ENCODE data around the gene RGS17.

RGS17 gene

GRCh38 chr6:153090241-153090930 lies 40.7 kb downstream of the RGS17 start:
- POLR2A ChIA-PET (ENCODE audit: low non-redundant PET), result no interaction called here
- TF ChIP-seq CTCF (conservative IDR thresholded peaks at IDR 0.05; ENCODE audit: low read depth), result no peak
- DNase-seq (ENCODE audit: low spot score), result peak; percentile 29

GRCh38 chr6:153088796-153089195 lies 42.3 kb downstream of the RGS17 start:
- no peak for DNase-seq (ENCODE audit: low spot score)
- POLR2A ChIA-PET (ENCODE audit: low non-redundant PET), result no interaction called here
- H3K27ac ChIP-seq, result no peak overlapping the region
- CTCF ChIA-PET, result interaction anchor here (0.6 kb wide), 1 partner anchor 782 kb away, joined by 5 read pairs; no protein-coding TSS in a partner anchor
- TF ChIP-seq CTCF (conservative IDR thresholded peaks at IDR 0.05; ENCODE audit: low read depth), result no peak

More at GRCh38 chr6:153090241-153090930, 40.7 kb downstream of the RGS17 start:
- CTCF ChIA-PET, result interaction anchor here (0.6 to 0.9 kb wide), 2 partner anchors 18 to 144 kb away, joined by 3 to 4 read pairs; no protein-coding TSS in a partner anchor
- peak overlapping the region; percentile 86 for H3K27ac ChIP-seq

- CTCF ChIA-PET, result no interaction called here
- POLR2A ChIA-PET (ENCODE audit: low non-redundant PET), result no interaction called here
Measured at GRCh38 chr6:153087436-153087835, 43.6 kb downstream of the RGS17 start.

GRCh38 chr6:153086225-153086990 lies 44.7 kb downstream of the RGS17 start:
- TF ChIP-seq CTCF (conservative IDR thresholded peaks at IDR 0.05; ENCODE audit: low read depth), result no peak
- ChIA-PET POLR2A (ENCODE audit: low non-redundant PET) (no interaction called here), CTCF (no interaction called here)
- no peak for DNase-seq (ENCODE audit: low spot score)
- no peak overlapping the region for H3K27ac ChIP-seq

More at GRCh38 chr6:153087436-153087835, 43.6 kb downstream of the RGS17 start:
- no peak for DNase-seq (ENCODE audit: low spot score)
- TF ChIP-seq CTCF (conservative IDR thresholded peaks at IDR 0.05; ENCODE audit: low read depth), result no peak
- H3K27ac ChIP-seq, result no peak overlapping the region

- POLR2A ChIA-PET (ENCODE audit: low non-redundant PET), result no interaction called here
- TF ChIP-seq CTCF (conservative IDR thresholded peaks at IDR 0.05; ENCODE audit: low read depth), result no peak
- DNase-seq (ENCODE audit: low spot score), result no peak
- CTCF ChIA-PET, result no interaction called here
- H3K27ac ChIP-seq, result no peak overlapping the region
Measured at GRCh38 chr6:153085239-153085638, 45.8 kb downstream of the RGS17 start.

GRCh38 chr6:153084393-153084792 lies 46.7 kb downstream of the RGS17 start:
- ChIA-PET POLR2A (ENCODE audit: low non-redundant PET) (no interaction called here), CTCF (interaction anchor here (0.5 to 1.1 kb wide), 2 partner anchors 24 to 213 kb away, joined by 3 to 4 read pairs; no protein-coding TSS in a partner anchor)
- TF ChIP-seq CTCF (conservative IDR thresholded peaks at IDR 0.05; ENCODE audit: low read depth), result no peak
- DNase-seq (ENCODE audit: low spot score), result no peak
- no peak overlapping the region for H3K27ac ChIP-seq
